H1 (cell line): ENCODE data around the gene SNX17. TPM values are rescaled to one million over a fixed set of nuclear protein-coding genes. Genes with fewer than 3 reads are reported as not detected.

Source experiments
- CTCF ChIA-PET: fragments of 300-600 bp; sonication (Branson Sonifier 250); formaldehyde crosslinking; loops from one replicate; lab custom pipeline; 2021; ENCODE audit not compliant: partially characterized antibody; lab: Charles Lee
- POLR2A ChIA-PET: fragments of 300-600 bp; sonication (Branson Sonifier 250); formaldehyde crosslinking; loops from one replicate; lab custom pipeline; 2021; ENCODE audit warnings: inconsistent platforms; ENCODE audit not compliant: partially characterized antibody; lab: Charles Lee
- DNase-seq, 2 experiments: peaks; one replicate each; pipeline versions ENCODE4 v3.0.0 to v3.0.0-alpha.2; 2010 to 2022; ENCODE audit warnings: low spot score in 2 of 2, low read depth in 1 of 2, mixed read lengths in 1 of 2
- FAIRE-seq: peaks from 2 replicates; lab custom pipeline; 2011; peaks lifted over from hg19 to GRCh38; lab: Jason Lieb, UNC
- H2AFZ ChIP-seq: 2 replicates; pipeline ENCODE4 v1.8.1; 2012; ENCODE audit warnings: low read length, inconsistent platforms
- H2AK5ac ChIP-seq: 2 replicates; pipeline ENCODE4 v1.6.1; 2013; ENCODE audit warnings: low read depth, low read length
- H2BK120ac ChIP-seq: replicated peaks from 2 replicates; pipeline ENCODE3; 2013; ENCODE audit warnings: low read depth, low read length, inconsistent platforms
- H2BK12ac ChIP-seq: 2 replicates; pipeline ENCODE4 v1.6.1; 2013; ENCODE audit warnings: low read depth, low read length
- H2BK15ac ChIP-seq: 2 replicates; pipeline ENCODE4 v1.6.1; 2013; ENCODE audit warnings: low read length
- H2BK20ac ChIP-seq: 2 replicates; pipeline ENCODE4 v1.6.1; 2013; ENCODE audit warnings: low read length
- H2BK5ac ChIP-seq: 2 replicates; pipeline ENCODE4 v1.6.1; 2013; ENCODE audit warnings: low read depth, low read length
- H3K14ac ChIP-seq: 2 replicates; pipeline ENCODE4 v1.6.1; 2013; ENCODE audit warnings: inconsistent platforms; ENCODE audit not compliant: insufficient read length
- H3K18ac ChIP-seq: 2 replicates; pipeline ENCODE4 v1.6.1; 2013; ENCODE audit warnings: low read length; ENCODE audit errors: extremely low read depth
- H3K23ac ChIP-seq: 2 replicates; pipeline ENCODE4 v1.6.1; 2013; ENCODE audit warnings: inconsistent platforms; ENCODE audit not compliant: insufficient read length
- H3K23me2 ChIP-seq: 2 replicates; pipeline ENCODE4 v1.6.1; 2013; ENCODE audit warnings: low read depth, low read length
- H3K27ac ChIP-seq: 2 replicates; pipeline ENCODE4 v1.6.1; 2011; ENCODE audit warnings: low read depth, low read length, inconsistent platforms
- H3K27me3 ChIP-seq, 4 experiments: replicated peaks in 1 of 4; 1 replicate in 1 of 4; 2 replicates in 3 of 4; pipeline versions ENCODE4 v1.6.1 to v1.8.1; 2011 to 2013; ENCODE audit warnings: low read length in 3 of 4, mild to moderate bottlenecking in 3 of 4, inconsistent platforms in 2 of 4, mixed read lengths in 2 of 4, moderate library complexity in 1 of 4; ENCODE audit not compliant: control insufficient read depth in 3 of 4, insufficient read depth in 3 of 4; ENCODE audit errors: extremely low read depth in 1 of 4
- H3K36me3 ChIP-seq, 4 experiments: 2 replicates each; pipeline versions ENCODE4 v1.6.1 to v1.8.1; 2011 to 2013; ENCODE audit warnings: mild to moderate bottlenecking in 4 of 4, low read length in 3 of 4, moderate library complexity in 2 of 4, control low read depth in 1 of 4, inconsistent platforms in 1 of 4; ENCODE audit not compliant: insufficient read depth in 4 of 4, control insufficient read depth in 2 of 4
- H3K4ac ChIP-seq: replicated peaks from 2 replicates; pipeline ENCODE3; 2013; ENCODE audit warnings: low read length, low read depth, mixed read lengths, inconsistent platforms; ENCODE audit not compliant: insufficient read length
- H3K4me1 ChIP-seq, 4 experiments: replicated peaks in 1 of 4; 1 replicate in 1 of 4; 2 replicates in 3 of 4; pipeline versions ENCODE4 v1.6.1 to v1.8.1; 2011 to 2013; ENCODE audit warnings: low read length in 3 of 4, inconsistent platforms in 2 of 4, mixed read lengths in 1 of 4; ENCODE audit not compliant: insufficient read depth in 4 of 4, control insufficient read depth in 3 of 4
- H3K4me2 ChIP-seq, 2 experiments: 2 replicates each; pipeline versions ENCODE4 v1.6.1 to v1.8.1; 2011 to 2013; ENCODE audit warnings: low read depth in 2 of 2, low read length in 2 of 2, control low read depth in 1 of 2, inconsistent platforms in 1 of 2, mild to moderate bottlenecking in 1 of 2; ENCODE audit not compliant: insufficient read depth in 1 of 2
- H3K4me3 ChIP-seq, 4 experiments: fragments of 200-600, 300-600 bp in 1 of 4; sonication (generic), shearing (Covaris generic), sonication (Bioruptor Twin) in 1 of 4; 2 replicates each; pipeline versions ENCODE4 v1.5.1 to v1.8.1; 2011 to 2016; ENCODE audit warnings: low read length in 4 of 4, low read depth in 3 of 4, control low read depth in 2 of 4, inconsistent platforms in 2 of 4, mild to moderate bottlenecking in 2 of 4, mixed read lengths in 1 of 4, moderate library complexity in 1 of 4; ENCODE audit not compliant: insufficient read depth in 2 of 4; ENCODE audit errors: extremely low read depth in 1 of 4
- H3K56ac ChIP-seq: replicated peaks from 2 replicates; pipeline ENCODE3; 2013; ENCODE audit warnings: low read depth, mild to moderate bottlenecking, mixed read lengths, low read length, inconsistent platforms; ENCODE audit not compliant: insufficient read length
- H3K79me1 ChIP-seq: 2 replicates; pipeline ENCODE4 v1.6.1; 2013; ENCODE audit warnings: low read depth, low read length, control low read depth
- H3K79me2 ChIP-seq, 2 experiments: 2 replicates each; pipeline versions ENCODE4 v1.6.1 to v1.8.1; 2012 to 2013; ENCODE audit warnings: low read length in 2 of 2, mild to moderate bottlenecking in 2 of 2, inconsistent platforms in 1 of 2; ENCODE audit not compliant: insufficient read depth in 2 of 2, control insufficient read depth in 1 of 2
- H3K9ac ChIP-seq, 4 experiments: replicated peaks in 1 of 4; 1 replicate in 1 of 4; 2 replicates in 3 of 4; pipeline versions ENCODE4 v1.6.1 to v1.8.1; 2011 to 2013; ENCODE audit warnings: low read depth in 3 of 4, low read length in 3 of 4, control low read depth in 2 of 4, mild to moderate bottlenecking in 2 of 4, moderate library complexity in 2 of 4, inconsistent platforms in 1 of 4; ENCODE audit errors: extremely low read depth in 1 of 4
- H3K9me3 ChIP-seq, 2 experiments: 2 replicates each; pipeline versions ENCODE4 v1.6.1 to v1.8.1; 2012 to 2013; ENCODE audit warnings: mild to moderate bottlenecking in 2 of 2, moderate library complexity in 2 of 2, control low read depth in 1 of 2, inconsistent platforms in 1 of 2, low read depth in 1 of 2, low read length in 1 of 2, mixed read lengths in 1 of 2; ENCODE audit not compliant: insufficient read depth in 2 of 2
- H4K20me1 ChIP-seq, 2 experiments: replicated peaks in 1 of 2; 2 replicates each; pipeline versions ENCODE3 to v1.8.1; 2011 to 2013; ENCODE audit warnings: inconsistent platforms in 2 of 2, low read length in 2 of 2, mild to moderate bottlenecking in 1 of 2; ENCODE audit not compliant: insufficient read depth in 2 of 2, control insufficient read depth in 1 of 2
- H4K5ac ChIP-seq: 2 replicates; pipeline ENCODE4 v1.6.1; 2013; ENCODE audit warnings: low read length, low read depth, mixed read lengths, inconsistent platforms; ENCODE audit not compliant: insufficient read length
- H4K8ac ChIP-seq: 2 replicates; pipeline ENCODE4 v1.8.0; 2013; ENCODE audit warnings: mild to moderate bottlenecking, moderate library complexity, low read length, inconsistent platforms; ENCODE audit not compliant: insufficient read depth; ENCODE audit errors: extremely low read depth
- H4K91ac ChIP-seq: replicated peaks from 2 replicates; pipeline ENCODE3; 2013; ENCODE audit warnings: low read length, mixed read lengths, inconsistent platforms; ENCODE audit not compliant: insufficient read length
- ATF3 ChIP-seq: IDR thresholded peaks from 2 replicates; pipeline ENCODE4 v1.6.1; 2011; ENCODE audit warnings: low read depth, mild to moderate bottlenecking, low read length; ENCODE audit not compliant: insufficient read depth
- PHF8 ChIP-seq: fragments of 200-600 bp; sonication (generic); conservative IDR thresholded peaks from 2 replicates; pipeline ENCODE4 v1.7.1; 2012; ENCODE audit warnings: low read depth, mild to moderate bottlenecking, inconsistent platforms, low read length, moderate library complexity
- RAD21 ChIP-seq, 2 experiments: IDR thresholded peaks in 1 of 2; conservative IDR thresholded peaks in 1 of 2; 2 replicates each; pipeline ENCODE4 v1.6.1; 2011; ENCODE audit warnings: low read depth in 2 of 2, low read length in 2 of 2, improper control_type of control experiment in 1 of 2, inconsistent platforms in 1 of 2, mild to moderate bottlenecking in 1 of 2, moderate library complexity in 1 of 2
- RBBP5 ChIP-seq: IDR thresholded peaks from 2 replicates; pipeline ENCODE4 v1.7.1; 2012; ENCODE audit warnings: low read depth, mild to moderate bottlenecking, inconsistent platforms, low read length, moderate library complexity, borderline replicate concordance
- SIRT6 ChIP-seq: IDR thresholded peaks from one replicate; pipeline ENCODE4 v1.7.1; 2012; ENCODE audit warnings: low read length, inconsistent platforms
- TAF1 ChIP-seq: IDR thresholded peaks from 2 replicates; pipeline ENCODE4 v1.6.1; 2011; ENCODE audit warnings: mild to moderate bottlenecking, low read depth, low read length
- WGBS, 2 experiments: shearing (Covaris generic) in 1 of 2; methylation state at CpG; one replicate each; pipeline versions ENCODE4 v1.1.6 to v1.1.7; 2013 to 2015; ENCODE audit warnings: low lambda C conversion rate in 2 of 2, mixed read lengths in 2 of 2, inconsistent platforms in 1 of 2, low coverage in 1 of 2, missing lambda C conversion rate in 1 of 2; ENCODE audit not compliant: insufficient replicate concordance in 2 of 2, insufficient coverage in 1 of 2, insufficient read length in 1 of 2; ENCODE audit errors: extremely low coverage in 1 of 2, missing lambda C conversion rate in 1 of 2; 5-methylcytosine and 5-hydroxymethylcytosine counted together
- polyA plus RNA-seq, 7 experiments: library from polyadenylated mRNA; depleted of rRNA in 3 of 7; stranded (reverse) in 5 of 7; unstranded in 2 of 7; fragments of >200 nt in 5 of 7; fragments of 200-250 nt in 2 of 7; gene quantifications; 1 replicate in 5 of 7; 2 replicates in 1 of 7; 4 replicates in 1 of 7; pipeline versions ENCODE4 v1.2.1 to v1.2.3, GENCODE V29; 2011 to 2013; ENCODE audit warnings: missing spikeins in 2 of 7, mixed read lengths in 2 of 7
- total RNA-seq: library from RNA; stranded (reverse); fragmentation: NEBNext Ultra II Directional; extraction: Animal tissue kit (Norgen Biotek cat#: 25700); gene quantifications from 2 replicates; pipeline ENCODE4 v1.2.1, GENCODE V29; 2021
- TF ChIP-seq, protein P1 (sequence below): IDR thresholded peaks from 2 replicates; pipeline ENCODE4 v1.6.1; 2012; ENCODE audit warnings: low read length, inconsistent platforms

Gene SNX17
- total and polyA plus RNA-seq, 2 of the 8 experiments (the other 6 are each of a cell fraction or from before 2014, with no cell fraction given) = 54.9 to 66.2 TPM

DNA sequence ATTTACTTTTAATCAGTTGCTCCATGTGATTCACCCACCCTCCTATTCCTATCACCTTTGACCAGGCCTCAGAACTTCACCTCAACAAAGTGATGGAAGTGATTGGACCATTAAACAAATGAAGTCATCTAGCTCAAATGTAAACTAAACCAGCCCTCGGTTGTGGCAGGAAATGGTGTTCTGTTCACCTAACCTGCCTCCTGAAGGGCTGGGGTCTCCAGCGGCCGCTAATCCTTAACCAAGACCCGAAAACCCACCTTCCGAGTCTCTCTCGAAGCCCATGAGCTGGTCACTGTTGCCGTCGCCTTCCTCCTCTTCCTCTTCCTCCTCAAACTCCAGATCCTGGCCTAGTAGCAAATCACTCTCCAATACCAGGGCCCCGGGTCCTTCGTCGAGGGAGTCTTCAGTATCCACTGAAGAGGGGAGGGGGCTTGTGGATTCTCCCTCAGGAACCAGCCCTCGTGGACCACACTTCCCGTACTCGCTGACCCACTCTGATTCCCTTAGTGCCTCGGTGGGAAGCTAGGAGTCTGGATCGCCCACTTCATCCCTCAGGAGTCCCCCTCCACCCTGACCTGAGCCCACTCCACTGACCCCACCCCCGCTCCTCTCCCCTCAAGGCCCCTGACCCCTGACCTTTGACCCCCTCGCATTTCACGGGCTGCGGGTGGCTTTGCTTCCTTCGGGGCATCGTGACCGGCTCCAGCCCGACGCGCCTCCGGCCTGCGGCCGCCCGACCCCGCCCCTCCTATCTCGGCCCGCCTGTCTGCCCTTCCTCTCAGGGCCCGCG, 9.6 kb downstream of the SNX17 start:
- CTCF ChIA-PET = interaction anchor here (0.7 to 1.4 kb wide), 10 partner anchors 8 to 69 kb away, joined by 3 to 9 read pairs (median 3); partner anchors contain the start of gene GTF3C2
- POLR2A ChIA-PET = interaction anchor here (0.7 to 9.5 kb wide), 31 partner anchors 8 to 283 kb away, joined by 3 to 114 read pairs (median 4); partner anchors contain the start of genes CCDC121, EIF2B4, GPN1 and GTF3C2
- H3K79me1 ChIP-seq = peaks cover 8% of the 10 kb centered on the region; the same call in 1 of the 2 replicates
- H2AK5ac ChIP-seq = no peak overlapping the region
- H4K8ac ChIP-seq = peak overlapping the region; percentile 98; the same call in 1 of the 2 replicates
- peak overlapping the region; percentile 72 for H4K5ac ChIP-seq
- 8% methylated on average over 17 of the region's 35 CpGs; no CpG with 5 or more reads in 1 of the 2 experiments for WGBS, 2 experiments
- H2BK5ac ChIP-seq = peak overlapping the region; percentile 92
- peaks cover 46 to 70% (median 61%) of the 10 kb centered on the region in 4 experiments for H3K36me3 ChIP-seq
- peak overlapping the region; percentile 88 to 96 for H3K4me2 ChIP-seq
- H3K4me3 ChIP-seq = peak overlapping the region; percentile 65 to 96 (median 82)
- peak overlapping the region; percentile 61 for H3K4ac ChIP-seq
- peak overlapping the region; percentile 1 for H4K91ac ChIP-seq
- DNase-seq (no peak), FAIRE-seq (peak; percentile 63)
- H3K4me1 ChIP-seq = peaks cover 0 to 8% (median 2%) of the 10 kb centered on the region in 4 experiments; a peak in 5 of 7 replicates
- peaks cover 0 to 12% of the 10 kb centered on the region in 2 experiments; a peak in 2 of 4 replicates for H3K79me2 ChIP-seq
- H2BK12ac ChIP-seq = 0 out of 2 replicates have a peak overlapping the region, but pooled peaks have one; percentile 27
- H3K9me3 ChIP-seq = no peaks in the 10 kb centered on the region
- no peaks in the 10 kb centered on the region for H3K27me3 ChIP-seq
- peak overlapping the region; percentile 90; the same call in 1 of the 2 replicates for H3K18ac ChIP-seq
- H3K27ac ChIP-seq = peak overlapping the region; percentile 85
- H2AFZ ChIP-seq = no peak overlapping the region
- peaks cover 7% of the 10 kb centered on the region for H3K23me2 ChIP-seq
- H2BK15ac ChIP-seq = 0 out of 2 replicates have a peak overlapping the region, but pooled peaks have one; percentile 92
- peak overlapping the region; percentile 0 for H3K14ac ChIP-seq
- no peak overlapping the region for H2BK20ac ChIP-seq
- peak overlapping the region; percentile 78 to 89 (median 84) for H3K9ac ChIP-seq
- peaks cover 4 to 8% of the 10 kb centered on the region in 2 experiments for H4K20me1 ChIP-seq
- H2BK120ac ChIP-seq = no peak overlapping the region
- H3K23ac ChIP-seq = no peak overlapping the region
- peak overlapping the region; percentile 63 for H3K56ac ChIP-seq
- TF ChIP-seq ATF3 (no peak), RAD21 (IDR thresholded peaks at IDR 0.05 in 1 of 2, conservative IDR thresholded peaks at IDR 0.05 in 1 of 2; ENCODE audit: low read depth in 2 of 2, low read length in 2 of 2) (no peak), SIRT6 (no peak), TAF1 (no peak), PHF8 (peak; percentile 80), RBBP5 (peak; percentile 5; the same call in 1 of the 2 replicates)
- TF ChIP-seq, protein P1, sequence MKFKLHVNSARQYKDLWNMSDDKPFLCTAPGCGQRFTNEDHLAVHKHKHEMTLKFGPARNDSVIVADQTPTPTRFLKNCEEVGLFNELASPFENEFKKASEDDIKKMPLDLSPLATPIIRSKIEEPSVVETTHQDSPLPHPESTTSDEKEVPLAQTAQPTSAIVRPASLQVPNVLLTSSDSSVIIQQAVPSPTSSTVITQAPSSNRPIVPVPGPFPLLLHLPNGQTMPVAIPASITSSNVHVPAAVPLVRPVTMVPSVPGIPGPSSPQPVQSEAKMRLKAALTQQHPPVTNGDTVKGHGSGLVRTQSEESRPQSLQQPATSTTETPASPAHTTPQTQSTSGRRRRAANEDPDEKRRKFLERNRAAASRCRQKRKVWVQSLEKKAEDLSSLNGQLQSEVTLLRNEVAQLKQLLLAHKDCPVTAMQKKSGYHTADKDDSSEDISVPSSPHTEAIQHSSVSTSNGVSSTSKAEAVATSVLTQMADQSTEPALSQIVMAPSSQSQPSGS = no peak
